ENCODE results near the gene RRAS2. TPM values are rescaled to one million over a fixed set of nuclear protein-coding genes. Genes with fewer than 3 reads are reported as not detected.

The RRAS2 gene
- total and polyA plus RNA-seq, 2 experiments from 2014 or later = 50.7 to 72.9 TPM

GRCh38 chr11:14370496-14370895, 11.5 kb upstream of the RRAS2 start:
- Histone ChIP-seq H3K27ac (no peak overlapping the region), H3K4me2 (no peak overlapping the region)
- WGBS (ENCODE audit: low lambda C conversion rate, missing lambda C conversion rate) = 30% methylated on average over 1 of the region's 1 CpG

GRCh38 chr11:14369598-14369997, 10.6 kb upstream of the RRAS2 start:
- H3K27ac ChIP-seq = no peak overlapping the region
- H3K27me3 ChIP-seq = no peaks in the 10 kb centered on the region
- H3K36me3 ChIP-seq (replicated peaks; ENCODE audit: insufficient read depth, low read depth) = no peaks in the 10 kb centered on the region
- H3K4me1 ChIP-seq (ENCODE audit: insufficient read depth) = no peaks in the 10 kb centered on the region
- no peak for TF ChIP-seq CTCF (IDR thresholded peaks at IDR 0.05; ENCODE audit: poor library complexity)
- TF ChIP-seq EZH2phosphoT487 (IDR thresholded peaks at IDR 0.05; ENCODE audit: low read depth, severe bottlenecking, unreplicated experiment) = no peak
- no peak for TF ChIP-seq EZH2 (IDR thresholded peaks at IDR 0.05; ENCODE audit: borderline replicate concordance)
- H3K4me3 ChIP-seq = no peak overlapping the region
- H3K9me2 ChIP-seq (replicated peaks; ENCODE audit: insufficient read depth) = no peaks in the 10 kb centered on the region
- no peak overlapping the region for H3K4me2 ChIP-seq
- H3K9me3 ChIP-seq (ENCODE audit: low read depth) = no peaks in the 10 kb centered on the region
- no peak for DNase-seq (ENCODE audit: low spot score)
- H3K79me2 ChIP-seq = no peaks in the 10 kb centered on the region
- no peak overlapping the region for H2AFZ ChIP-seq
- no peaks in the 10 kb centered on the region for H4K20me1 ChIP-seq (ENCODE audit: insufficient read depth, poor library complexity, severe bottlenecking)

More at GRCh38 chr11:14370496-14370895, 11.5 kb upstream of the RRAS2 start:
- Histone ChIP-seq H3K27me3 (no peaks in the 10 kb centered on the region), H3K4me1 (ENCODE audit: insufficient read depth) (no peaks in the 10 kb centered on the region), H3K79me2 (no peaks in the 10 kb centered on the region), H4K20me1 (ENCODE audit: insufficient read depth, poor library complexity, severe bottlenecking) (no peaks in the 10 kb centered on the region), H3K4me3 (no peak overlapping the region), H2AFZ (no peak overlapping the region), H3K9me2 (replicated peaks; ENCODE audit: insufficient read depth) (no peaks in the 10 kb centered on the region), H3K9me3 (ENCODE audit: low read depth) (no peaks in the 10 kb centered on the region), H3K36me3 (replicated peaks; ENCODE audit: insufficient read depth, low read depth) (no peaks in the 10 kb centered on the region)
- TF ChIP-seq CTCF (IDR thresholded peaks at IDR 0.05; ENCODE audit: poor library complexity) (no peak), EZH2phosphoT487 (IDR thresholded peaks at IDR 0.05; ENCODE audit: low read depth, severe bottlenecking, unreplicated experiment) (no peak), EZH2 (IDR thresholded peaks at IDR 0.05; ENCODE audit: borderline replicate concordance) (no peak)
- no peak for DNase-seq (ENCODE audit: low spot score)

- H2AFZ ChIP-seq = no peak overlapping the region
- no peak for DNase-seq (ENCODE audit: low spot score)
- no peaks in the 10 kb centered on the region for H4K20me1 ChIP-seq (ENCODE audit: insufficient read depth, poor library complexity, severe bottlenecking)
- H3K9me3 ChIP-seq (ENCODE audit: low read depth) = no peaks in the 10 kb centered on the region
- H3K4me3 ChIP-seq = no peak overlapping the region
- H3K4me2 ChIP-seq = no peak overlapping the region
- H3K27ac ChIP-seq = no peak overlapping the region
- H3K4me1 ChIP-seq (ENCODE audit: insufficient read depth) = no peaks in the 10 kb centered on the region
- TF ChIP-seq EZH2 (IDR thresholded peaks at IDR 0.05; ENCODE audit: borderline replicate concordance) = no peak
- TF ChIP-seq CTCF (IDR thresholded peaks at IDR 0.05; ENCODE audit: poor library complexity) = no peak
- TF ChIP-seq EZH2phosphoT487 (IDR thresholded peaks at IDR 0.05; ENCODE audit: low read depth, severe bottlenecking, unreplicated experiment) = no peak
- no peaks in the 10 kb centered on the region for H3K79me2 ChIP-seq
- no peaks in the 10 kb centered on the region for H3K27me3 ChIP-seq
- no peaks in the 10 kb centered on the region for H3K36me3 ChIP-seq (replicated peaks; ENCODE audit: insufficient read depth, low read depth)
- no peaks in the 10 kb centered on the region for H3K9me2 ChIP-seq (replicated peaks; ENCODE audit: insufficient read depth)
These were observed 8.0 kb upstream of the RRAS2 start for GRCh38 chr11:14366936-14367335.

- no peak for DNase-seq (ENCODE audit: low spot score)
- H3K36me3 ChIP-seq (replicated peaks; ENCODE audit: insufficient read depth, low read depth) = no peaks in the 10 kb centered on the region
- H3K27ac ChIP-seq = no peak overlapping the region
- H3K4me1 ChIP-seq (ENCODE audit: insufficient read depth) = no peaks in the 10 kb centered on the region
- H2AFZ ChIP-seq = no peak overlapping the region
- no peaks in the 10 kb centered on the region for H3K9me2 ChIP-seq (replicated peaks; ENCODE audit: insufficient read depth)
- no peak overlapping the region for H3K4me2 ChIP-seq
- H4K20me1 ChIP-seq (ENCODE audit: insufficient read depth, poor library complexity, severe bottlenecking) = no peaks in the 10 kb centered on the region
- no peak for TF ChIP-seq EZH2phosphoT487 (IDR thresholded peaks at IDR 0.05; ENCODE audit: low read depth, severe bottlenecking, unreplicated experiment)
- no peak for TF ChIP-seq EZH2 (IDR thresholded peaks at IDR 0.05; ENCODE audit: borderline replicate concordance)
- TF ChIP-seq CTCF (IDR thresholded peaks at IDR 0.05; ENCODE audit: poor library complexity) = no peak
- WGBS (ENCODE audit: low lambda C conversion rate, missing lambda C conversion rate) = 97% methylated on average over 5 of the region's 5 CpGs
- no peak overlapping the region for H3K4me3 ChIP-seq
- no peaks in the 10 kb centered on the region for H3K27me3 ChIP-seq
- H3K9me3 ChIP-seq (ENCODE audit: low read depth) = no peaks in the 10 kb centered on the region
- H3K79me2 ChIP-seq = no peaks in the 10 kb centered on the region
These were observed 5.3 kb upstream of the RRAS2 start for GRCh38 chr11:14364322-14364721.

All from hepatocyte (in vitro differentiated cells).